Measurements from ENCODE around the gene WWOX.

DNA sequence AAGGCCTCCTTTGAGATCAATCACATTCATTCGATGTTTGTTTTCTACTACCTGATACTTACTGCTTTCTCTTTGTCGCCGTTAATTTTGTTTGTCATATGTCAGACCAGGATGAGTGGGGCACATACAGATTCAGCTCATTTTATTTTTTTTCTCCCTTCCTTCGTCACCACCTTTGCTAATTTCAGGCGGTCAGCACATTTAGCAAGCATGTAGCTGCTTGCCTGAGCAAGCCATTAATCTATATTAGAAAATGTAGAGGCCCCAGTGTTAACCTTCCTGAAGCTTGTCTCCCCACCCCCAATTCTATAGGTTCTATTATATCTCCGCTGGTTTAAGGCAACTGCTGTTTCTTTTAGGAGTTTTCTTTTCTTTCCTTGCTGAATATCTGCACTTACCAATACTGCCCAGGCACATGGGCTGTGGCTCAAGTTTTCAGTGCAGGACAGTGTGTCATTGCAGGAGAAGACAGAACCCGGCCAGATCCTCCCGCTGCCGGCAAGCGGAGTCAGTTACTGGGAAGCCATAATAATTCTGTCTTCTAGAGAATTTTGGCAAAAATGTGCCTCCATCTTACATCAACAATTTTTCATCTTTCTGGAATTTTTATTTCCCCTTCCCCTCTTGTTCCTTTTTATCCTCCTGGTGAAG, 714.3 kb downstream of the WWOX start:
- TF ChIP-seq, protein P1, sequence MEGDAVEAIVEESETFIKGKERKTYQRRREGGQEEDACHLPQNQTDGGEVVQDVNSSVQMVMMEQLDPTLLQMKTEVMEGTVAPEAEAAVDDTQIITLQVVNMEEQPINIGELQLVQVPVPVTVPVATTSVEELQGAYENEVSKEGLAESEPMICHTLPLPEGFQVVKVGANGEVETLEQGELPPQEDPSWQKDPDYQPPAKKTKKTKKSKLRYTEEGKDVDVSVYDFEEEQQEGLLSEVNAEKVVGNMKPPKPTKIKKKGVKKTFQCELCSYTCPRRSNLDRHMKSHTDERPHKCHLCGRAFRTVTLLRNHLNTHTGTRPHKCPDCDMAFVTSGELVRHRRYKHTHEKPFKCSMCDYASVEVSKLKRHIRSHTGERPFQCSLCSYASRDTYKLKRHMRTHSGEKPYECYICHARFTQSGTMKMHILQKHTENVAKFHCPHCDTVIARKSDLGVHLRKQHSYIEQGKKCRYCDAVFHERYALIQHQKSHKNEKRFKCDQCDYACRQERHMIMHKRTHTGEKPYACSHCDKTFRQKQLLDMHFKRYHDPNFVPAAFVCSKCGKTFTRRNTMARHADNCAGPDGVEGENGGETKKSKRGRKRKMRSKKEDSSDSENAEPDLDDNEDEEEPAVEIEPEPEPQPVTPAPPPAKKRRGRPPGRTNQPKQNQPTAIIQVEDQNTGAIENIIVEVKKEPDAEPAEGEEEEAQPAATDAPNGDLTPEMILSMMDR (IDR thresholded peaks at IDR 0.05), result no peak
- no peak for TF ChIP-seq EZH2 (IDR thresholded peaks at IDR 0.05; ENCODE audit: borderline replicate concordance, insufficient read depth, low read depth, low read length, poor library complexity, severe bottlenecking)
